ENCODE measurements around the gene PON1. TPM values are rescaled to one million over a fixed set of nuclear protein-coding genes. Genes with fewer than 3 reads are reported as not detected.

PON1 gene
- total RNA-seq, 1 donor from 2014 or later, result not detected

GRCh38 chr7:95298091-95298490 is 26.2 kb downstream of the PON1 start:
- Mint-ChIP-seq H3K9me3 (ENCODE audit: low read depth) (no peaks in the 10 kb centered on the region), H3K36me3 (ENCODE audit: low read depth) (no peaks in the 10 kb centered on the region)
- TF ChIP-seq CTCF (IDR thresholded peaks at IDR 0.05), result no peak

GRCh38 chr7:95297041-95297440 is 27.3 kb downstream of the PON1 start:
- H3K4me1 Mint-ChIP-seq (ENCODE audit: low read depth), result no peaks in the 10 kb centered on the region
- H3K4me3 Mint-ChIP-seq (ENCODE audit: unreplicated experiment), result no peak overlapping the region
- H3K27ac Mint-ChIP-seq (ENCODE audit: unreplicated experiment), result no peak overlapping the region

More at GRCh38 chr7:95298091-95298490, 26.2 kb downstream of the PON1 start:
- Mint-ChIP-seq H3K4me3 (ENCODE audit: unreplicated experiment) (no peak overlapping the region), H3K27ac (ENCODE audit: unreplicated experiment) (no peak overlapping the region), H3K4me1 (ENCODE audit: low read depth) (no peaks in the 10 kb centered on the region), H3K27me3 (ENCODE audit: low read depth) (no peaks in the 10 kb centered on the region)
- no peak for DNase-seq (ENCODE audit: low spot score)

DNA sequence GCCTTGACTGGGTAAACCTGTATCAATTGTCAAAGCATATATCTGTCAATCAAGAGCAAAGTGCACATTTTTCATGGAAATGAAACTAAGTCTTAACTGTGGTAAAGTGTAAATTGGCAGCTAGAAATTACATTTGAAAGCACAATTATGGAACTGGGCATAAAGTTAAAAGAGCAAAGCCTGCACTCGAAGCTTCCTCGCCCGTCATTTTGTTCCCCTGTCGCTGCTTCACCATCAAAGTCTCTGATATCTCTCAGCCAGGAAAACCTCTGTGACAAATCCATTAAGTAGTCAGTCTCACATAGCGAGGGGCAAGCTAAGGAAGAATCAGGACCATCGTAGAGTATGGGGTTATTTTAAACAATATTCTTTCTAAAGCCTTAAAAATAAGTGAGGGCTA is 27.9 kb downstream of the PON1 start:
- Mint-ChIP-seq H3K4me3 (ENCODE audit: unreplicated experiment) (no peak overlapping the region), H3K36me3 (ENCODE audit: low read depth) (no peaks in the 10 kb centered on the region), H3K27me3 (ENCODE audit: low read depth) (no peaks in the 10 kb centered on the region), H3K9me3 (ENCODE audit: low read depth) (no peaks in the 10 kb centered on the region), H3K27ac (ENCODE audit: unreplicated experiment) (no peak overlapping the region), H3K4me1 (ENCODE audit: low read depth) (no peaks in the 10 kb centered on the region)
- no peak for DNase-seq (ENCODE audit: low spot score)
- TF ChIP-seq CTCF (IDR thresholded peaks at IDR 0.05), result no peak

More at GRCh38 chr7:95297041-95297440, 27.3 kb downstream of the PON1 start:
- DNase-seq (ENCODE audit: low spot score), result no peak
- no peak for TF ChIP-seq CTCF (IDR thresholded peaks at IDR 0.05)
- H3K9me3 Mint-ChIP-seq (ENCODE audit: low read depth), result no peaks in the 10 kb centered on the region
- H3K27me3 Mint-ChIP-seq (ENCODE audit: low read depth), result no peaks in the 10 kb centered on the region
- no peaks in the 10 kb centered on the region for H3K36me3 Mint-ChIP-seq (ENCODE audit: low read depth)

DNA sequence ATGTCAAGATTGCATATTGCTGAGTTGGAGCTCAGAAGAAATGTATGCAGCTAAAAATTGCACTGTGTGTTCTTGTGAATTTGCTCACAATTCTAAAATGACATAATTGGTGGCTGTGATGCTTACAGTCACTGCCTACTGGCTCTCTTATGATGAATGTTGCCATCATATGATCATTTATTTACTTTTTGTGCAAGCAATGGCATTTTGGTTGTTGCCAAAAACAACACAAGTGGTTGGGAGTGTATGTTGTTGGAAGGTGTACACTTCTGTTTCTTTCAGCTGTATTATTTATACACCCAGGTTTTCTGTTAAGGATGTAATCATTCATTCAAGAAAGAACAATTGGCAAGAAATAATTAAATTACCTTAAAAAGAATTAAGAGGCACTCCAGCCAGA is 28.9 kb downstream of the PON1 start:
- H3K4me3 Mint-ChIP-seq (ENCODE audit: unreplicated experiment), result no peak overlapping the region
- H3K36me3 Mint-ChIP-seq (ENCODE audit: low read depth), result no peaks in the 10 kb centered on the region
- TF ChIP-seq CTCF (IDR thresholded peaks at IDR 0.05), result no peak
- H3K4me1 Mint-ChIP-seq (ENCODE audit: low read depth), result no peaks in the 10 kb centered on the region
- no peaks in the 10 kb centered on the region for H3K9me3 Mint-ChIP-seq (ENCODE audit: low read depth)
- no peak for DNase-seq (ENCODE audit: low spot score)
- H3K27ac Mint-ChIP-seq (ENCODE audit: unreplicated experiment), result no peak overlapping the region
- no peaks in the 10 kb centered on the region for H3K27me3 Mint-ChIP-seq (ENCODE audit: low read depth)

GRCh38 chr7:95290166-95290830 is 34.0 kb downstream of the PON1 start:
- Mint-ChIP-seq H3K4me1 (ENCODE audit: low read depth) (no peaks in the 10 kb centered on the region), H3K9me3 (ENCODE audit: low read depth) (no peaks in the 10 kb centered on the region), H3K27ac (ENCODE audit: unreplicated experiment) (no peak overlapping the region), H3K4me3 (ENCODE audit: unreplicated experiment) (no peak overlapping the region), H3K27me3 (ENCODE audit: low read depth) (no peaks in the 10 kb centered on the region), H3K36me3 (ENCODE audit: low read depth) (no peaks in the 10 kb centered on the region)
- no peak for DNase-seq (ENCODE audit: low spot score)
- TF ChIP-seq CTCF (IDR thresholded peaks at IDR 0.05), result no peak
